K562 (cell line): ENCODE measurements around the gene ARFRP1. TPM values are rescaled to one million over a fixed set of nuclear protein-coding genes. Genes with fewer than 3 reads are reported as not detected.

Experiments
- ATAC-seq: fragments of 200-7000 bp; cut with Tn5 transposase; 3 replicates; pipeline ENCODE4 v1.9.1; 2020; ENCODE audit warnings: moderate library complexity
- BruUV-seq: library from RNA; stranded (reverse); fragments of 400-500 nt; replicated peaks from 2 replicates; lab custom pipeline; 2021; lab: Mats Ljungman, UMichigan
- CTCF ChIA-PET: fragments of 300-600 bp; formaldehyde crosslinking; extraction: SDS; loops from one replicate; lab custom pipeline; 2021; ENCODE audit warnings: low intra/inter-chr PET ratio; lab: Yijun Ruan, JAX
- POLR2A ChIA-PET: fragments of 300-600, 350-650 bp; sonication (Branson Sonifier 250); formaldehyde crosslinking; extraction: SDS; loops from one replicate; lab custom pipeline; 2021; ENCODE audit warnings: antibody characterized with exemption, inconsistent platforms; lab: Yijun Ruan, JAX
- DNase-seq, 4 experiments: peaks; one replicate each; pipeline versions ENCODE4 v3.0.0 to v3.0.0-alpha.2; 2011 to 2018; ENCODE audit warnings: low spot score in 3 of 4, mixed read lengths in 3 of 4; ENCODE audit errors: extremely low read depth in 1 of 4
- FAIRE-seq: peaks from 2 replicates; lab custom pipeline; 2011; peaks lifted over from hg19 to GRCh38; lab: Jason Lieb, UNC
- H2AFZ ChIP-seq: 2 replicates; pipeline ENCODE4 v1.6.0; 2011; ENCODE audit warnings: low read depth, low read length, control low read depth, inconsistent platforms
- H3K27ac ChIP-seq: fragments of 200-600 bp; 3 replicates; pipeline ENCODE4 v1.8.0; 2011; ENCODE audit warnings: low read depth, mild to moderate bottlenecking, control low read depth, inconsistent platforms, low read length, moderate library complexity, mixed read lengths; ENCODE audit errors: extremely low read depth
- H3K27me3 ChIP-seq, 2 experiments: fragments of 300-600 bp in 1 of 2; 2 replicates in 1 of 2; 3 replicates in 1 of 2; pipeline versions ENCODE4 v1.6.0 to v1.8.0; 2011; ENCODE audit warnings: inconsistent platforms in 2 of 2, low read length in 2 of 2, mild to moderate bottlenecking in 1 of 2, mixed read lengths in 1 of 2, moderate library complexity in 1 of 2; ENCODE audit not compliant: control insufficient read depth in 2 of 2, insufficient read depth in 2 of 2
- H3K36me3 ChIP-seq: fragments of 300-600 bp; 3 replicates; pipeline ENCODE4 v1.8.0; 2011; ENCODE audit warnings: mild to moderate bottlenecking, low read length, inconsistent platforms; ENCODE audit not compliant: control insufficient read depth, insufficient read depth
- H3K4me1 ChIP-seq, 2 experiments: fragments of 200-600 bp in 1 of 2; replicated peaks in 1 of 2; 2 replicates in 1 of 2; 3 replicates in 1 of 2; pipeline versions ENCODE4 v1.5.1 to v1.8.0; 2011; ENCODE audit warnings: inconsistent platforms in 2 of 2, low read length in 2 of 2, mild to moderate bottlenecking in 1 of 2, mixed read lengths in 1 of 2, moderate library complexity in 1 of 2; ENCODE audit not compliant: control insufficient read depth in 2 of 2, insufficient read depth in 2 of 2
- H3K4me2 ChIP-seq: 2 replicates; pipeline ENCODE4 v1.6.1; 2011; ENCODE audit warnings: low read length, control low read depth, inconsistent platforms, mixed read lengths; ENCODE audit not compliant: insufficient read depth
- H3K4me3 ChIP-seq: fragments of 200-600 bp; sonication (generic), shearing (Covaris generic); 2 replicates; pipeline ENCODE4 v1.5.1; 2016; ENCODE audit warnings: control low read depth, inconsistent platforms
- H3K79me2 ChIP-seq: fragments of 200-600 bp; 3 replicates; pipeline ENCODE4 v1.8.0; 2011; ENCODE audit warnings: low read length, inconsistent platforms; ENCODE audit not compliant: control insufficient read depth, insufficient read depth
- H3K9ac ChIP-seq, 2 experiments: 2 replicates each; pipeline versions ENCODE4 v1.6.0 to v1.6.1; 2011; ENCODE audit warnings: low read depth in 2 of 2, low read length in 2 of 2, control low read depth in 1 of 2, inconsistent platforms in 1 of 2, mild to moderate bottlenecking in 1 of 2, mixed read lengths in 1 of 2; ENCODE audit not compliant: insufficient read depth in 1 of 2
- H3K9me1 ChIP-seq: one replicate; pipeline ENCODE4 v1.6.0; 2011; ENCODE audit warnings: inconsistent platforms, mild to moderate bottlenecking, low read length, moderate library complexity; ENCODE audit not compliant: control insufficient read depth, insufficient read depth
- H3K9me3 ChIP-seq: replicated peaks from 2 replicates; pipeline ENCODE4 v1.5.1; 2011; ENCODE audit warnings: low read depth, low read length, inconsistent platforms; ENCODE audit not compliant: control insufficient read depth, insufficient read depth
- H4K20me1 ChIP-seq: replicated peaks from 2 replicates; pipeline ENCODE4 v1.6.1; 2011; ENCODE audit warnings: low read length, inconsistent platforms, mixed read lengths; ENCODE audit not compliant: control insufficient read depth, insufficient read depth
- ATF3 ChIP-seq, 2 experiments: fragments of 450-650 bp in 1 of 2; sonication (generic) in 1 of 2; formaldehyde crosslinking in 1 of 2; IDR thresholded peaks in 1 of 2; conservative IDR thresholded peaks in 1 of 2; 2 replicates each; pipeline versions ENCODE4 v1.6.1 to v1.8.1; 2016 to 2023; ENCODE audit warnings: mild to moderate bottlenecking in 2 of 2, moderate library complexity in 2 of 2, inconsistent platforms in 1 of 2, missing genetic modification reagents in 1 of 2
- BACH1 ChIP-seq: fragments of 200-800 bp; sonication (Bioruptor generic); IDR thresholded peaks from 2 replicates; pipeline ENCODE4 v1.6.1; 2016; ENCODE audit warnings: missing genetic modification characterization, missing compliant biosample characterization
- GTF2B ChIP-seq: IDR thresholded peaks from 2 replicates; pipeline ENCODE4 v1.6.1; 2011; ENCODE audit not compliant: insufficient read length; ENCODE audit errors: extremely low read depth
- POLR2G ChIP-seq: fragments of 200-400 bp; formaldehyde crosslinking; IDR thresholded peaks from 2 replicates; pipeline ENCODE4 v1.6.1; 2017; ENCODE audit warnings: low read depth, mild to moderate bottlenecking, antibody characterized with exemption, low read length, moderate library complexity
- RBFOX2 ChIP-seq: fragments of 200-400 bp; formaldehyde crosslinking; IDR thresholded peaks from 2 replicates; pipeline ENCODE4 v1.6.1; 2017; ENCODE audit warnings: low read depth, mild to moderate bottlenecking, low read length, moderate library complexity
- SNIP1 ChIP-seq: fragments of 450-650 bp; IDR thresholded peaks from 2 replicates; pipeline ENCODE4 v1.7.1; 2017; ENCODE audit warnings: low read depth, mild to moderate bottlenecking
- TEAD2 ChIP-seq: fragments of 450-650 bp; IDR thresholded peaks from 2 replicates; pipeline ENCODE4 v1.6.1; 2016; ENCODE audit warnings: missing genetic modification characterization, control low read depth, missing compliant biosample characterization
- ZC3H11A ChIP-seq: IDR thresholded peaks from 2 replicates; pipeline ENCODE4 v1.6.1; 2012; ENCODE audit warnings: low read depth, low read length, improper control_type of control experiment
- ZNF253 ChIP-seq: fragments of 250-450 bp; sonication (Bioruptor Pico); conservative IDR thresholded peaks from 2 replicates; pipeline ENCODE4 v1.6.1; 2021; ENCODE audit warnings: mild to moderate bottlenecking
- WGBS: fragments of 100-300 bp; shearing (Covaris generic); methylation state at CpG from one replicate; pipeline ENCODE4 v1.1.6; 2016; ENCODE audit warnings: low coverage, mixed read lengths; ENCODE audit not compliant: insufficient coverage; ENCODE audit errors: missing lambda C conversion rate; 5-methylcytosine and 5-hydroxymethylcytosine counted together
- in situ Hi-C: fragments of 300-500 bp; cut with MboI; formaldehyde crosslinking; loops from 4 replicates; pipeline ENCODE4 v1.15.0; 2018; ENCODE audit warnings: inconsistent platforms, mixed read lengths
- intact Hi-C: fragments of 100-400 bp; cut with micrococcal nuclease; formaldehyde crosslinking; loops from 2 replicates; pipeline ENCODE4 v1.14.2; 2022
- polyA plus RNA-seq, 8 experiments: library from polyadenylated mRNA; depleted of rRNA in 4 of 8; stranded (reverse) in 5 of 8; unstranded in 3 of 8; fragments of >200 nt; fragmentation: Nextera tagmentation in 2 of 8; fragmentation: Illumina TruSeq in 1 of 8; extraction: Ambion mirVana in 2 of 8; extraction: Trizol in 1 of 8; gene quantifications; 2 replicates each; pipeline versions ENCODE4 v1.2.1 to v1.2.3, GENCODE V29; 2011 to 2014; ENCODE audit warnings: inconsistent platforms in 1 of 8, missing spikeins in 1 of 8
- total RNA-seq, 7 experiments: library from RNA; depleted of rRNA in 6 of 7; stranded (reverse); fragments of >200 nt in 6 of 7; fragmentation: Illumina TruSeq in 2 of 7; extraction: Trizol in 2 of 7; gene quantifications; 2 replicates each; pipeline versions ENCODE4 v1.2.1 to v1.2.3, GENCODE V29; 2011 to 2021; ENCODE audit warnings: low replicate concordance in 1 of 7

ARFRP1 gene
- total and polyA plus RNA-seq, 9 of the 15 experiments (the other 6 are each of a cell fraction or from before 2014, with no cell fraction given), result 2.2 to 78.9 (median 37.3) TPM

DNA sequence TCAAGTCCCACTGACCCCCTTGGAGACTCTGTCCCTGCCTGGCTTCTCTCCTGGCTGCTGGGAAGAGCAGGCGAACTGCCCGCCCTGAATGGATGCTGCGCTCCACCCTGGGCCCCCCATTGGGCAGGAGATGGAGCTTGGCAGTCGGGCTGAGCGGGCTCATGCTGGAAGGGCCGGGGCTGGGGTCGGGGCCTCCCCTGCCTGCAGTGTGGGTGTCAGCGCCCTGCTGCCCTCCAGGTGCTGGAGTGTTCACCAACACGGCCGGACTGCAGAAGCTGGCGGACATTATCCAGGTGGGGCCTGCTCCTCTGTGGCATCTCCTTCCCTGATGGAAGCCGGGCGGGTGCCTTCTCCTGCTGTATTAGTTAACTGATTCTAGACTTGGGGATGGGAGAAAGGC lies 27.3 kb downstream of the ARFRP1 start:
- no peak overlapping the region for H3K4me3 ChIP-seq
- in situ Hi-C loops, result no loop called here
- CTCF ChIA-PET, result no interaction called here
- no peak for ATAC-seq
- H4K20me1 ChIP-seq, result no peaks in the 10 kb centered on the region
- H3K4me1 ChIP-seq, result peaks cover 0 to 35% of the 10 kb centered on the region in 2 experiments; a peak in 2 of 5 replicates
- no peak overlapping the region for H2AFZ ChIP-seq
- H3K36me3 ChIP-seq, result peaks cover 71% of the 10 kb centered on the region; the same call in 2 of the 3 replicates
- H3K79me2 ChIP-seq, result no peaks in the 10 kb centered on the region
- TF ChIP-seq RBFOX2, result 0 out of 2 replicates have a peak, but pooled peaks have one; percentile 8
- TF ChIP-seq GTF2B, result no peak
- no peak for TF ChIP-seq TEAD2 (tag)
- TF ChIP-seq, all 486 proteins: peak for 1
- no peaks in the 10 kb centered on the region for H3K9me3 ChIP-seq
- H3K27me3 ChIP-seq, result no peaks in the 10 kb centered on the region
- BruUV-seq, result no TSS peak
- H3K27ac ChIP-seq, result no peak overlapping the region
- H3K4me2 ChIP-seq, result no peak overlapping the region
- no peak overlapping the region for H3K9ac ChIP-seq
- intact Hi-C loops, result no loop called here
- DNase-seq, result no peak
- POLR2A ChIA-PET, result interaction anchor here (1.6 kb wide), 1 partner anchor 22 kb away, joined by 3 read pairs; the partner anchor contains the start of gene RTEL1
- no peaks in the 10 kb centered on the region for H3K9me1 ChIP-seq
- WGBS, result 92% methylated on average over 12 of the region's 13 CpGs
- FAIRE-seq, result no peak

DNA sequence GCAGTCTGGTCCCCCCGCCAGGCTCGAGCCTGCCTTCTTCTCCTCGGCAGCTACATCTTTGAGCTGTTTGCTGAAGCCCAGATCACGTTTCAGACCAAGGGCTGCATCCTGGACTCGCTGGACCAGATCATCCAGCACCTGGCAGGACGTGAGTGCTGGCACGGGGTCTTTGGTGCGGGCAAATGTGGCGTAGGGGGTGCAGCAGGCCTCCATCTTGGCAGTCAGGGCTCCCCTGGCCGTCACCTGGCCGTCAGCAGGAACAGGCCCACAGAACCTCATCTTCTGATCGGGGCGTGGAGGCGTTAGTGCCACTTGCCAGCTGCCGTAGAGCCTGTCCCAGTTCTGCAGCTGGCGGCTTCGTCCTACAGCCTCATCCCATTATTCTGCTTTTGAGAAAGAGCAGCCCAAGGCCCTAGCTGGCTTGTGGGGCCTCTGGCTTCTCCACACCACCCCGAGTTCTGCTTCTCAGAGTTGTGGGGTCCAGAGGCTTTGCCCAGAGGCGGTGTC lies 27.9 kb downstream of the ARFRP1 start:
- Histone ChIP-seq H3K36me3 (peaks cover 74% of the 10 kb centered on the region; the same call in 2 of the 3 replicates), H4K20me1 (no peaks in the 10 kb centered on the region), H3K4me2 (no peak overlapping the region), H3K9me1 (no peaks in the 10 kb centered on the region), H3K9me3 (no peaks in the 10 kb centered on the region), H3K27me3 (no peaks in the 10 kb centered on the region), H2AFZ (no peak overlapping the region), H3K4me1 (peaks cover 0 to 31% of the 10 kb centered on the region in 2 experiments; a peak in 2 of 5 replicates), H3K27ac (no peak overlapping the region), H3K79me2 (no peaks in the 10 kb centered on the region), H3K4me3 (no peak overlapping the region), H3K9ac (no peak overlapping the region)
- TF ChIP-seq RBFOX2 (peak; percentile 9; the same call in 1 of the 2 replicates), ZC3H11A (no peak), POLR2G (peak; percentile 43; the same call in 1 of the 2 replicates), SNIP1 (no peak), BACH1 (tag) (no peak), ZNF253 (CRISPR knock-in tag) (no peak), ATF3 (IDR thresholded peaks at IDR 0.05) (no peak), ATF3 (CRISPR knock-in tag; conservative IDR thresholded peaks at IDR 0.05) (no peak)
- intact Hi-C loops, result no loop called here
- CTCF ChIA-PET, result no interaction called here
- DNase-seq (no peak), ATAC-seq (no peak), FAIRE-seq (no peak)
- 83% methylated on average over 16 of the region's 19 CpGs for WGBS
- BruUV-seq, result no TSS peak
- in situ Hi-C loops, result no loop called here
- POLR2A ChIA-PET, result no interaction called here
